GM12873 (cell line): ENCODE results near the gene KCNIP4.

Experiments
- TF ChIP-seq, protein P1 (sequence below): IDR thresholded peaks from 2 replicates; pipeline ENCODE4 v1.5.1; 2012; ENCODE audit warnings: low read depth, mild to moderate bottlenecking, moderate library complexity, low read length, control low read depth; ENCODE audit not compliant: insufficient read depth; ENCODE audit errors: missing control alignments

KCNIP4 gene

DNA sequence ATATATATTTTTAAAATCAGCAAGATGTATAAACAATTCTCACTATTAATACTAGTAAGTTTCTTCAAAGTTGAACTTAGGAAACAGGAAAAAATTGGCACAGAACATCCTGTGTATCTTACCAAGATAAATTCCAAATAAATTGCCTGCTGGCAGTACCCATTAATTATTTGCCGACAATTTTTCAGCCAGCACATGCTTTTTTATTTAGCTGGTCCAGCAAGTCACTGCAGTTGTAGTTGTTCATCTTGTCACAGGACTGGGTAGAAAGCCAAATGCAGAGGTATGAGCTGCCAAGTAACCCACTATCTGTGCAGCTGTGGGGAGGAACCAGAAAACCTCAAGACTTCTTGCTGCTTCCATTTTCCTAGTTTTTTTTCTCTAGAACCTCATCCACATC lies 1134.9 kb downstream of the KCNIP4 start:
- TF ChIP-seq, protein P1, sequence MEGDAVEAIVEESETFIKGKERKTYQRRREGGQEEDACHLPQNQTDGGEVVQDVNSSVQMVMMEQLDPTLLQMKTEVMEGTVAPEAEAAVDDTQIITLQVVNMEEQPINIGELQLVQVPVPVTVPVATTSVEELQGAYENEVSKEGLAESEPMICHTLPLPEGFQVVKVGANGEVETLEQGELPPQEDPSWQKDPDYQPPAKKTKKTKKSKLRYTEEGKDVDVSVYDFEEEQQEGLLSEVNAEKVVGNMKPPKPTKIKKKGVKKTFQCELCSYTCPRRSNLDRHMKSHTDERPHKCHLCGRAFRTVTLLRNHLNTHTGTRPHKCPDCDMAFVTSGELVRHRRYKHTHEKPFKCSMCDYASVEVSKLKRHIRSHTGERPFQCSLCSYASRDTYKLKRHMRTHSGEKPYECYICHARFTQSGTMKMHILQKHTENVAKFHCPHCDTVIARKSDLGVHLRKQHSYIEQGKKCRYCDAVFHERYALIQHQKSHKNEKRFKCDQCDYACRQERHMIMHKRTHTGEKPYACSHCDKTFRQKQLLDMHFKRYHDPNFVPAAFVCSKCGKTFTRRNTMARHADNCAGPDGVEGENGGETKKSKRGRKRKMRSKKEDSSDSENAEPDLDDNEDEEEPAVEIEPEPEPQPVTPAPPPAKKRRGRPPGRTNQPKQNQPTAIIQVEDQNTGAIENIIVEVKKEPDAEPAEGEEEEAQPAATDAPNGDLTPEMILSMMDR = no peak

DNA sequence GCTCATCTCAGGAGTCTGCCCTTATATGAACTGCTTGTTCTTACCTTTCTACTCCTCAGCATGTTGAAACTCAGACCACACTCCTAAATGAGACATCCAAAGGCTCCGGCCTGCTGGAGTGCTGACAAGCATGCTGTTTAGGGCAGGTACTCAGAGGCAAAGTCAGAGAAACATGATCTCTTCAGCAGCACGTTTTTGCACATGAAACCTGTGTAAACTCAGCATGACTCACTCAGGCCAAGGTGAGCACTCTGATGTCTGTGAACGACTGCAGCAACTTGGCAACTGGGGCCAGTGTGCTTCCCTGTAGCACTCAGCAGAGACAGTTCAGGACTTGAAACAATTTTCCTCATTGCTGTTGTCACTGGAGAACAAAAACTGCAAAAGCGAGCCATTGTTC lies 1138.8 kb downstream of the KCNIP4 start:
- TF ChIP-seq, protein P1 = no peak

DNA sequence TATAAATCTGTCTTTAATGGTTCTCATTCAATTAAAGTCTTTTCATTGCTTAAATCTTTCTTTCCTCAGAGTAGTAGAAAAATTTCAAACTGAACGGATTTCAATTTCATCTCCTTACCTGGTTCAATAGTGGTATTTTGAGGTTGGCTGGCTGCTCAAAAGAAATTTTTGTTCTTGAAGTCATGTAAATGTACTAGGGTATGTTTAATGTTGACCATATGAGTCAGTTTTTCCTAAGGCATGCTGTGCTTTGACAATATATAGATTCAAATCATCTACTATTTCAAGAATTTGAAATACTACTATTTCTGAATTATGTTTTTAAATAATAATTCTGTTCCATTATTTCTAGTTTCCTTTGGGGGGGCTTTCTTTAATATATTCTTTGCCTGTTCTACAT lies 1142.9 kb downstream of the KCNIP4 start:
- TF ChIP-seq, protein P1 = no peak

DNA sequence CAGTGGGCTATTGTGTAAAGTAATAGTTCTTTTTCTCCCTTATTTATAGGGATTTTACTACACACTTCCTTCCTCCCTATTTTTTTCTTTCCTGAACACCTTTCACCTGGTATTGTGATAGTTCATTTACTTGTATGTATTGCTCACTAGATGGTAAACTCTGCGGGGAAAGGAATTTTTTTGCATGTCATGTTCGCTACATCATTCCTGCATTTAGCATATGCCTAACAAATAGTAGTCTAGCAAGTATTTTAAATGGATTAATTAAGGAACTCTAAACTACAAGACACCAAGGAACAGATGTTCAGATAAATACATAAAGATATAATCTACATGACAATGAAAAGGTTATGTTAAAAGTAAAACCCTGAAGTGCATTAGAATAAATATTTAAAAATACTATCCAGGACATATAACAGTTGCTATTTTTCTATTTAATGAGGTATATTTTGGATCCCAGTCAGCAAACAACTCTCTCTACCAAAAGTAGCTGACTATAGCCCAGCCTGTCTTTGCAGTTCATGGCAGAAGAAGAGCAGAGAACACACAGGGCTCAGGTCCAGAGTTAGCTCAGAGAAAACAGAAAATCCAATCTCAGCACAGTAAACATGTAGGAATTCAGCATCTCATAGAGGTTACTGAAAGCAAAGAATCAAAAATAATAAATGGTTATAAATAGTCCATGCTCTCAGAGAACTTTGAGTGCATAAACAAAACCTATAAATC lies 1160.5 kb downstream of the KCNIP4 start:
- TF ChIP-seq, protein P1 = no peak

DNA sequence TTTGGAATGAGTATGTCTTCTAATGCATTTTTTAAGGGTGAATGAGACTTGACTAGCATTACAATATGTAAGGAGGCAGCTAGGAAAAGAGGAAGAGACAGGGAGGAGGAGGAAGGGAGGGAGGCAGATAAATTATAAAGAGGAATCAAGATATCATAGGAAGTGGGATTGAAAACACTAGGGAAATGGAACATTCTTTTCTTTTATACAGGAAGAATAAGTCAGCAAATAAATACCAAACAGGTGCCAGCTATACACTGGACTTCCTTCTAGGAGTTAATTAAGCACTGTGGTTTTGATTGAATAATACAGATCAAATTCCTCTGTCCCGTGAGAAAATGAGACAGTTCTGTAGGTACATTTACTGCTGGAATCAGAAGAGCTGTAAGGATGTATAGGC lies 1169.7 kb downstream of the KCNIP4 start:
- TF ChIP-seq, protein P1 = no peak

DNA sequence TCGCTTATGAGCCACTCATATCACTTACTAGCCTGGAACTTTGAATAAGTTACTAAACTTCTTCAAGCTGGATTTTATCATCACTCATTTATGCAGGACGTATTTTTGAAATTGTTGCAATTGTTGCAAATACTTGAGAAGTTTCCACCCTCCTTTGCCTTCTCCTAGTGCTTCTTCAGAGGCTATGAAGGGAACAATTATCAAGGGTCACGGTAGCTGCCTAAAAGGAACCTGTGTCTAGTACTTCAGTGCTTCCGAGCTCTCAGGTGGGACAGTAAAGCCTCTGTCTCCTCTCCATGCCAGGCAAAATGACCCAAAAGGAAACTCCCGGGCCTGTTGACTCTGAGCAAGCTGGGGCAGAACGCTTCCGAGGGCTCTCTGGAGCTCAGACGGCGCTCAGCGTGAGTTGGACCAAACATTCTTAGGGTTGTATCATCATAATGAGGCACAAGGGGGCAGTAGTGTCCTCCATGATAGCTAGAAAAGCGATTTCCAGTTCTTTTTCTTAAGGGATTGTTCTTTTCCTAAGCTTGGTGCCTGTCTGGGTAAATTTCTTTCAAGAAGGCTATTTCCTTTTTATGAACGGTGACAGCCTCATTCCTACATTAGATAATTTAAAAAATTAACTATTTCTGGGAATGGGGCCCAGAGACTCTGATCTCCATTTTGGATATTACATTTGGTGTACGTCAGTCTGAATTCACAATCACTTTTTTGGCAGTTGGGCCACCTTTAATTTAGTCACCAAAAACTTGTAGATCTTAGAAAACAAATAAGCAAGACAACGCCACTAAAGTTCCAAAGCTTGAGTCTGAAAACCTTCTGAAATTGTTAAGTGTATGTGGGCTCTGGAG lies 1175.2 kb downstream of the KCNIP4 start:
- TF ChIP-seq, protein P1 = peak; percentile 76

DNA sequence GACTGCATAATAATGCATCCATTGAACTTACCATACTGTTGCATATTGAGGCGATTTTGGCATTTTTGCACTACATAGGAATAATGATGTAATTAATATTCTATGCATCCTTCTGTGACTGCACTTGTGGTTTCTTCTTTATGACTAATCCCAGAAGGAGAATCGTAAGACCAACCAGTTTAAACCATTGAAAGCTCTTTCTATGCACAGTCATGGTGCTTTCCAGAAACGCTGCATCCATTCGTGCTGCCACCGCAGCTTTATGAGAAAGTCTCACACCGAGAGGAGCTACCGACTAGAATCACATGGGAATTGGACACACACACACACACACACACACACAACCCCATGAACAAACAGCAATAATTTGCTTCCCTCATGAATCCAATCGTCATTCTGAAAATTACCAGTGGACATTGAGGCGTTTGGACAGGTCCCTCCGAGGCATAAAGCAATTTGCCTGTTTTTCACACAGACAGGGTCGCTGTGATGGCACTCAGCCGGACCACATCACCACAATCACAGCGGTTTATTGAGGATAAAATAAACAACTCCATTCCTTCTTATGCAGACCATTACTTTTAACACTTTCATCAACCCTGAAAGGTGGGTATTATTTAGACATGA lies 1184.1 kb downstream of the KCNIP4 start:
- TF ChIP-seq, protein P1 = no peak
